Naive thymus-derived CD8-positive, alpha-beta T cell (primary cell): ENCODE measurements around the gene ASB8. TPM values are rescaled to one million over a fixed set of nuclear protein-coding genes. Genes with fewer than 3 reads are reported as not detected.
A peak's percentile ranks its signal among the peaks of the same experiment; 100 is the strongest.
"Not testable (repeated sequence)": the region's sequence is repeated elsewhere in the genome, so short reads cannot be mapped to it uniquely, and the experiment has no call there.

Source experiments
- ATAC-seq, 2 donors: fragments of 150-1000 bp; cut with Tn5 transposase in 1 of 2; sonication (Bioruptor Pico), chemical (Tn5 transposase) in 1 of 2; 1 replicate in 1 of 2; 2 replicates in 1 of 2; pipeline ENCODE4 v1.10.0; 2021; ENCODE audit warnings: mild to moderate bottlenecking in 2 of 2, moderate library complexity in 2 of 2
- POLR2A ChIA-PET: fragments of 350-600 bp; sonication (Branson Sonifier 250); formaldehyde crosslinking; loops from one replicate; lab custom pipeline; 2021; ENCODE audit warnings: antibody characterized with exemption; lab: Charles Lee
- DNase-seq, 10 donors: peaks; one replicate each; pipeline versions ENCODE4 v3.0.0 to v3.0.0-alpha.2; 2020 to 2022
- H3K27ac Mint-ChIP-seq, 10 donors: one replicate each; pipeline ENCODE4 v1.8.0; 2020 to 2022; ENCODE audit warnings: mild to moderate bottlenecking in 10 of 10, mixed read lengths in 10 of 10, moderate library complexity in 4 of 10, inconsistent platforms in 1 of 10
- H3K27me3 Mint-ChIP-seq, 5 donors: one replicate each; pipeline ENCODE4 v1.8.0; 2021 to 2022; ENCODE audit warnings: mixed read lengths in 5 of 5
- H3K36me3 Mint-ChIP-seq, 3 donors: one replicate each; pipeline ENCODE4 v1.8.0; 2020 to 2022; ENCODE audit warnings: mixed read lengths in 3 of 3, mild to moderate bottlenecking in 2 of 3, inconsistent platforms in 1 of 3
- H3K4me1 Mint-ChIP-seq, 4 donors: one replicate each; pipeline ENCODE4 v1.8.0; 2021 to 2022; ENCODE audit warnings: mixed read lengths in 4 of 4
- H3K4me3 Mint-ChIP-seq, 10 donors: one replicate each; pipeline ENCODE4 v1.8.0; 2020 to 2022; ENCODE audit warnings: mild to moderate bottlenecking in 10 of 10, mixed read lengths in 10 of 10, moderate library complexity in 6 of 10, inconsistent platforms in 1 of 10
- H3K9me3 Mint-ChIP-seq, 9 donors: one replicate each; pipeline ENCODE4 v1.8.0; 2020 to 2022; ENCODE audit warnings: mixed read lengths in 9 of 9, mild to moderate bottlenecking in 3 of 9, inconsistent platforms in 1 of 9, moderate library complexity in 1 of 9
- microRNA-seq: library from miRNA; unstranded; fragments of <30 nt; microRNA quantifications from one replicate; pipeline ENCODE4 v1.2.0, GENCODE V29; 2022; ENCODE audit warnings: borderline microRNAs expressed
- polyA plus RNA-seq, 3 donors: library from polyadenylated mRNA; unstranded; fragments of 300-500 nt; fragmentation: Illumina TruSeq; gene quantifications; one replicate each; pipeline ENCODE4 v1.2.3, GENCODE V29; 2021
- total RNA-seq, 8 experiments: library from RNA in 2 of 8; stranded (reverse) in 2 of 8; gene quantifications; one replicate each; pipeline ENCODE4 v1.2.3 and lab custom pipeline; 2021 to 2026

The ASB8 gene
- total and polyA plus RNA-seq, 5 experiments from 2014 or later, result 61.2 to 81.0 (median 71.0) TPM

GRCh38 chr12:48115957-48116356 is 41.4 kb downstream of the ASB8 start:
- H3K4me3 Mint-ChIP-seq, result no peak overlapping the region
- POLR2A ChIA-PET, result no interaction called here
- H3K27ac Mint-ChIP-seq, result peak overlapping the region in 1 of 10 donors; percentile 24
- peaks cover 0 to 5% (median 2%) of the 10 kb centered on the region in 3 donors for H3K36me3 Mint-ChIP-seq
- no peaks in the 10 kb centered on the region for H3K9me3 Mint-ChIP-seq
- no peak for ATAC-seq
- H3K4me1 Mint-ChIP-seq, result peaks cover 11 to 23% (median 21%) of the 10 kb centered on the region in 4 donors
- no peak for DNase-seq
- H3K27me3 Mint-ChIP-seq, result peaks cover 6 to 21% (median 18%) of the 10 kb centered on the region in 5 donors

DNA sequence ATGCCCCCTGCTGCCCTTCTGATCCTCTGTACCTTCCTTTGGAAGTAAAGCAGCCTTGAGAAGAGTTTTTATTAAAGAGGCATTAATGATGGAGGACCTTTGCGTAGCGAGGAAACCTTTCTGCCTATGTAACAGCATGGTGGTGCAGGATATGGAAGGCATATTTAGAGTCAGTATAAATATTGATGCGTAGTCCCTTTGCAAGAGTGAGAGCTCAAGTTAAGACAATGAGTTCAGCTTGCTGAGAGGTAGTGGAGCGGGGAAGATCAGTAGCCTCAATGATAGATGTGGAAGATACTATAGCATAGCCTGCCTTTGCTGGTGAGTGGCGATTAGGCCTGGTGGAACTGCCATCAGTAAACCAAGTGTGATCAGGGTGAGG is 46.0 kb downstream of the ASB8 start:
- H3K27me3 Mint-ChIP-seq, result peaks cover 4 to 19% (median 15%) of the 10 kb centered on the region in 5 donors
- ATAC-seq, H3K9me3 Mint-ChIP-seq, DNase-seq, H3K27ac Mint-ChIP-seq, H3K4me3 Mint-ChIP-seq, H3K36me3 Mint-ChIP-seq: not testable (repeated sequence)
- peaks cover 11 to 27% (median 16%) of the 10 kb centered on the region in 4 donors for H3K4me1 Mint-ChIP-seq
- POLR2A ChIA-PET, result interaction anchor here (1.4 kb wide), 1 partner anchor 41 kb away, joined by 3 read pairs; no protein-coding TSS in a partner anchor

GRCh38 chr12:48110691-48111311 is 46.5 kb downstream of the ASB8 start:
- Mint-ChIP-seq H3K36me3 (peaks cover 0 to 5% (median 0%) of the 10 kb centered on the region in 3 donors), H3K9me3 (no peaks in the 10 kb centered on the region), H3K4me1 (peaks cover 13 to 28% (median 17%) of the 10 kb centered on the region in 4 donors), H3K4me3 (no peak overlapping the region), H3K27ac (no peak overlapping the region), H3K27me3 (peaks cover 4 to 16% (median 12%) of the 10 kb centered on the region in 5 donors)
- ATAC-seq (no peak), DNase-seq (no peak)
- POLR2A ChIA-PET, result interaction anchor here (1.3 to 1.4 kb wide), 2 partner anchors 42 to 47 kb away, joined by 3 read pairs; partner anchors contain the start of gene ASB8

- peak overlapping the region in 7 of 10 donors; percentile 19 to 84 (median 59) for H3K27ac Mint-ChIP-seq
- peaks cover 20 to 37% (median 27%) of the 10 kb centered on the region in 4 donors for H3K4me1 Mint-ChIP-seq
- POLR2A ChIA-PET, result interaction anchor here (1.3 kb wide), 1 partner anchor 48 kb away, joined by 3 read pairs; the partner anchor contains the start of gene ASB8
- H3K27me3 Mint-ChIP-seq, result peaks cover under 1 to 6% (median 5%) of the 10 kb centered on the region in 5 donors
- DNase-seq, result no peak
- no peak for ATAC-seq
- peaks cover 0 to 4% (median 2%) of the 10 kb centered on the region in 3 donors for H3K36me3 Mint-ChIP-seq
- no peaks in the 10 kb centered on the region for H3K9me3 Mint-ChIP-seq
- no peak overlapping the region for H3K4me3 Mint-ChIP-seq
Measured at GRCh38 chr12:48109424-48109823, 47.9 kb downstream of the ASB8 start.

GRCh38 chr12:48106681-48107613 is 50.4 kb downstream of the ASB8 start:
- peaks cover 25 to 52% (median 42%) of the 10 kb centered on the region in 4 donors for H3K4me1 Mint-ChIP-seq
- ATAC-seq (no peak), DNase-seq (no peak)
- no peaks in the 10 kb centered on the region for H3K9me3 Mint-ChIP-seq
- no peaks in the 10 kb centered on the region for H3K27me3 Mint-ChIP-seq
- peaks cover 0 to 4% (median 0%) of the 10 kb centered on the region in 3 donors for H3K36me3 Mint-ChIP-seq
- H3K27ac Mint-ChIP-seq, result peak overlapping the region; percentile 96 to 100 (median 99)
- POLR2A ChIA-PET, result interaction anchor here (2.1 to 3.5 kb wide), 5 partner anchors 12 to 92 kb away, joined by 4 to 39 read pairs (median 13); partner anchors contain the start of genes ASB8 and PFKM
- peak overlapping the region; percentile 89 to 99 (median 94) for H3K4me3 Mint-ChIP-seq

- Mint-ChIP-seq H3K4me1 (peaks cover 27 to 58% (median 48%) of the 10 kb centered on the region in 4 donors), H3K27ac (peak within 1 kb of the TSS; percentile 96 to 100 (median 99)), H3K36me3 (peaks cover 0 to 4% (median 0%) of the 10 kb centered on the region in 3 donors), H3K9me3 (no peaks in the 10 kb centered on the region), H3K4me3 (peak within 1 kb of the TSS; percentile 89 to 99 (median 94)), H3K27me3 (no peaks in the 10 kb centered on the region)
- POLR2A ChIA-PET, result interaction anchor here (0.8 to 3.5 kb wide), 14 partner anchors 9 to 576 kb away, joined by 3 to 39 read pairs (median 4); partner anchors contain the start of genes ASB8, KANSL2, PFKM and TMEM106C
- DNase-seq (peak; percentile 76 to 96 (median 88)), ATAC-seq (peak; percentile 81 to 84)
Measured at GRCh38 chr12:48105867-48106680, 51.2 kb downstream of the ASB8 start, which contains the start of gene SENP1. Gene SENP1 (minus strand): TSS chr12:48106079. CDS start chr12:48101472, 4,607 bp downstream.

DNA sequence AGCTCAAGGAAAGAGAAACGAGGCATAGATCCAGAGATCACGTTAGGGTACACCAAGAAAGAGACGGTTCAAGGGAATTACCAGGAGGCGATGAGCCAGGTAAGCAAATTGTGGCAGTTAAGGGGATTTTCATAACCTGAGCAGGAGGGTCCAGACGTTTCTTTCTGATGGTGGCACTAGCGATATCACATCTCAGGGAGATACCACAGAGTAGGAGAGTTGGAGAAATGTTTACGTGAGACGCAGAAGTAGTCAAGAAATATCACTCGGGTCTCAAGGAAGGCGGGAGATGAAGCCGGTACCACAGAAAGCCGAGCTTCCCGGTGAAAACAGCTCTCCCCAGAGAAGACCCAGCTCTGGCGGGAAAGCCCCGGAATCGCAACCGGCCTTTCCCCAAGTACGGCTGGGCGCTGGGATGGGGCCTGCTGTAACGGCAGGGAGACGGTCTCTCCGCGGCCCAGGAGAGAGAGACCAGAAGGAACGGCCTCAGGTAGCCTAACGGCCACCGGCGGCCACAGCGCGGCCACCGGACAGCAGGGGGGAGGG is 51.9 kb downstream of the ASB8 start:
- H3K4me3 Mint-ChIP-seq, result peak overlapping the region; percentile 89 to 99 (median 94)
- POLR2A ChIA-PET, result interaction anchor here (0.6 to 3.5 kb wide), 16 partner anchors 8 to 577 kb away, joined by 3 to 39 read pairs (median 4); partner anchors contain the start of genes ASB8, KANSL2, PFKM and TMEM106C
- no peaks in the 10 kb centered on the region for H3K9me3 Mint-ChIP-seq
- H3K4me1 Mint-ChIP-seq, result peaks cover 27 to 60% (median 48%) of the 10 kb centered on the region in 4 donors
- DNase-seq, result peak; percentile 27 to 65 (median 50)
- no peaks in the 10 kb centered on the region for H3K27me3 Mint-ChIP-seq
- H3K27ac Mint-ChIP-seq, result peak overlapping the region; percentile 95 to 100 (median 98)
- peaks cover 0 to 4% (median under 1%) of the 10 kb centered on the region in 3 donors for H3K36me3 Mint-ChIP-seq
- ATAC-seq, result peak; percentile 51 to 53

DNA sequence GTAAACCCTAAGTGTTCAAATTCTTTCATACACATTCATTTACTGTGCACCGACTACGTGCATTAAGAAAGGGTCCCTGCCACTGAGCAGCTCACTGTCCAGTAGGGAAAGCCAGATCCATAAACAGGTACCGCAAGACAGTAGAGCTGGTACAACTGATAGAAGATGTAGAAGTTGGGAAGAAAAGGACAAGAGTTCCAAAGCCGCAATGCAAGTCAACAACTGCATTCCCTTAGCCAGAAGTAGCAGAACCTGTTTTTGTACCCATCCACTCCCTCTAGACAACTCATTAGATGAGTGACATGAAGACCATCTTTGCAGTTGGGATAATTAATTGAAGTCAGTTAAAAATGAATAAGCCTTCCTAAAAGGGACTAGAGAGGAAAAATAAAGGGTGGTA is 52.8 kb downstream of the ASB8 start:
- Mint-ChIP-seq H3K4me3 (peak overlapping the region; percentile 89 to 99 (median 94)), H3K36me3 (peaks cover 0 to 6% (median 4%) of the 10 kb centered on the region in 3 donors), H3K4me1 (peaks cover 24 to 57% (median 46%) of the 10 kb centered on the region in 4 donors), H3K9me3 (no peaks in the 10 kb centered on the region), H3K27me3 (no peaks in the 10 kb centered on the region), H3K27ac (peak overlapping the region; percentile 47 to 100 (median 98))
- DNase-seq (no peak), ATAC-seq (no peak)
- POLR2A ChIA-PET, result interaction anchor here (3.0 to 3.5 kb wide), 2 partner anchors 53 to 94 kb away, joined by 27 to 39 read pairs; partner anchors contain the start of gene ASB8

Small RNAs within 50 kb of the gene (microRNA-seq; reads per million reads assigned to microRNA genes)
- not detected for gene MIR6505

Other genes with a start within 250 kb of the ASB8 start
- gene TMEM106C, start 193.9 kb downstream of the ASB8 start, total RNA-seq, result 10 to 100 TPM; 31.4 to 35.9 TPM
- 10 to 100 TPM; 37.0 to 52.8 (median 51.4) TPM for gene TMEM106C, start 193.9 kb downstream of the ASB8 start, polyA plus RNA-seq
- gene COL2A1, start 153.0 kb downstream of the ASB8 start, total RNA-seq, result under 1 TPM in 1 of 2 experiments, not detected in 1; 0.52 TPM
- not detected for gene COL2A1, start 153.0 kb downstream of the ASB8 start, polyA plus RNA-seq
- gene SENP1, start 51.4 kb downstream of the ASB8 start, total RNA-seq, result 10 to 100 TPM; 29.1 to 37.0 TPM
- 10 to 100 TPM in 2 of 3 donors, 1 to 10 TPM in 1; 9.9 to 11.9 (median 10.2) TPM for gene SENP1, start 51.4 kb downstream of the ASB8 start, polyA plus RNA-seq
- gene PFKM, start 38.2 kb downstream of the ASB8 start, total RNA-seq, result 10 to 100 TPM; 14.4 to 16.1 TPM
- gene PFKM, start 38.2 kb downstream of the ASB8 start, polyA plus RNA-seq, result 1 to 10 TPM; 4.5 to 8.4 (median 4.6) TPM
- not detected for gene CCDC184, start 26.1 kb upstream of the ASB8 start, total RNA-seq
- gene CCDC184, start 26.1 kb upstream of the ASB8 start, polyA plus RNA-seq, result under 1 TPM in 2 of 3 donors, not detected in 1; 0.11 to 0.13 TPM
- gene OR10AD1, start 45.8 kb upstream of the ASB8 start, total RNA-seq, result not detected
- not detected for gene OR10AD1, start 45.8 kb upstream of the ASB8 start, polyA plus RNA-seq
- gene ZNF641, start 193.4 kb upstream of the ASB8 start, total RNA-seq, result 10 to 100 TPM; 36.8 to 40.8 TPM
- gene ZNF641, start 193.4 kb upstream of the ASB8 start, polyA plus RNA-seq, result 10 to 100 TPM; 10.4 to 15.8 (median 15.6) TPM